ENCODE data around the gene FAR2. TPM values are rescaled to one million over a fixed set of nuclear protein-coding genes. Genes with fewer than 3 reads are reported as not detected.
A peak's percentile ranks its signal among the peaks of the same experiment; 100 is the strongest.

The FAR2 gene
- total RNA-seq, 1 donor from 2014 or later = 3.9 TPM

DNA sequence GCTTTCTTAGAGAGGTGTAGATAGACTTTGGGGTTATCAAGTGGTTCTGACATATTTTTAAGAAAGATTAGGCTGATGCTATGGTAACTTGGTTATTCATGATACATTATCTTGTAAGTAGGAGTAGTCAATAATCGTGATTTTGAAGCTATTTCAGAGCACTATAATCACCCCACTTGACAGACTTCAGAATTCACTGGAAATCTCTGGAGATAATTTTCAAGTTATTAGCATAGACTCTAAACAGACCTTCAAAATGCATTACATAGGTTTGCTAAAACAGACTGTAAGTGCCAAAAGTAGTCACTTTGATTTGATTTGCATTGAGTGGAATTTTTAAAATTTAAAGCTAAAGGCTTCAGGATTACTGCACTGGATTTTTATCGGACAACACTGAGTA is 157.6 kb downstream of the FAR2 start:
- H3K27ac Mint-ChIP-seq (ENCODE audit: unreplicated experiment) = no peak overlapping the region
- H3K36me3 Mint-ChIP-seq (ENCODE audit: low read depth, unreplicated experiment) = no peaks in the 10 kb centered on the region
- no peaks in the 10 kb centered on the region for H4K20me1 ChIP-seq (ENCODE audit: insufficient read depth, low read length)
- H3K4me1 Mint-ChIP-seq (ENCODE audit: low read depth, unreplicated experiment) = no peaks in the 10 kb centered on the region
- H3K4me1 ChIP-seq (ENCODE audit: insufficient read depth, low read length) = no peaks in the 10 kb centered on the region
- no peak overlapping the region for H2AFZ ChIP-seq (ENCODE audit: low read depth, low read length)
- TF ChIP-seq, protein P1, sequence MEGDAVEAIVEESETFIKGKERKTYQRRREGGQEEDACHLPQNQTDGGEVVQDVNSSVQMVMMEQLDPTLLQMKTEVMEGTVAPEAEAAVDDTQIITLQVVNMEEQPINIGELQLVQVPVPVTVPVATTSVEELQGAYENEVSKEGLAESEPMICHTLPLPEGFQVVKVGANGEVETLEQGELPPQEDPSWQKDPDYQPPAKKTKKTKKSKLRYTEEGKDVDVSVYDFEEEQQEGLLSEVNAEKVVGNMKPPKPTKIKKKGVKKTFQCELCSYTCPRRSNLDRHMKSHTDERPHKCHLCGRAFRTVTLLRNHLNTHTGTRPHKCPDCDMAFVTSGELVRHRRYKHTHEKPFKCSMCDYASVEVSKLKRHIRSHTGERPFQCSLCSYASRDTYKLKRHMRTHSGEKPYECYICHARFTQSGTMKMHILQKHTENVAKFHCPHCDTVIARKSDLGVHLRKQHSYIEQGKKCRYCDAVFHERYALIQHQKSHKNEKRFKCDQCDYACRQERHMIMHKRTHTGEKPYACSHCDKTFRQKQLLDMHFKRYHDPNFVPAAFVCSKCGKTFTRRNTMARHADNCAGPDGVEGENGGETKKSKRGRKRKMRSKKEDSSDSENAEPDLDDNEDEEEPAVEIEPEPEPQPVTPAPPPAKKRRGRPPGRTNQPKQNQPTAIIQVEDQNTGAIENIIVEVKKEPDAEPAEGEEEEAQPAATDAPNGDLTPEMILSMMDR (IDR thresholded peaks at IDR 0.05; ENCODE audit: insufficient read depth, low read depth, low read length) = no peak
- no peak for TF ChIP-seq EZH2 (IDR thresholded peaks at IDR 0.05; ENCODE audit: insufficient read depth, low read length)
- H3K36me3 ChIP-seq (ENCODE audit: insufficient read depth, low read length) = no peaks in the 10 kb centered on the region
- H3K4me2 ChIP-seq (ENCODE audit: low read length) = no peak overlapping the region
- no peak overlapping the region for H3K4me3 Mint-ChIP-seq (ENCODE audit: unreplicated experiment)
- no peaks in the 10 kb centered on the region for H3K9me3 ChIP-seq (ENCODE audit: insufficient read depth, low read depth, low read length)
- no peaks in the 10 kb centered on the region for H3K79me2 ChIP-seq (ENCODE audit: insufficient read depth, low read length)
- no peaks in the 10 kb centered on the region for H3K27me3 ChIP-seq (ENCODE audit: insufficient read depth, low read length)
- no peak for DNase-seq (ENCODE audit: low read depth)
- no peak for FAIRE-seq
- H3K9me3 Mint-ChIP-seq (ENCODE audit: unreplicated experiment) = no peaks in the 10 kb centered on the region
- no peak overlapping the region for H3K9ac ChIP-seq (ENCODE audit: low read length)
- no peaks in the 10 kb centered on the region for H3K27me3 Mint-ChIP-seq (ENCODE audit: low read depth, unreplicated experiment)
- H3K4me3 ChIP-seq (ENCODE audit: insufficient read depth, low read depth, low read length) = no peak overlapping the region
- H3K27ac ChIP-seq (ENCODE audit: low read depth, low read length) = no peak overlapping the region

- FAIRE-seq (no peak), DNase-seq (ENCODE audit: low read depth) (peak; percentile 12)
- H3K4me1 ChIP-seq (ENCODE audit: insufficient read depth, low read length) = no peaks in the 10 kb centered on the region
- H3K27ac ChIP-seq (ENCODE audit: low read depth, low read length) = no peak overlapping the region
- no peak overlapping the region for H3K4me3 Mint-ChIP-seq (ENCODE audit: unreplicated experiment)
- H3K36me3 ChIP-seq (ENCODE audit: insufficient read depth, low read length) = no peaks in the 10 kb centered on the region
- H4K20me1 ChIP-seq (ENCODE audit: insufficient read depth, low read length) = no peaks in the 10 kb centered on the region
- no peaks in the 10 kb centered on the region for H3K27me3 Mint-ChIP-seq (ENCODE audit: low read depth, unreplicated experiment)
- H3K4me3 ChIP-seq (ENCODE audit: insufficient read depth, low read depth, low read length) = no peak overlapping the region
- no peaks in the 10 kb centered on the region for H3K27me3 ChIP-seq (ENCODE audit: insufficient read depth, low read length)
- no peak overlapping the region for H3K9ac ChIP-seq (ENCODE audit: low read length)
- no peak overlapping the region for H3K27ac Mint-ChIP-seq (ENCODE audit: unreplicated experiment)
- no peak overlapping the region for H2AFZ ChIP-seq (ENCODE audit: low read depth, low read length)
- no peak for TF ChIP-seq EZH2 (IDR thresholded peaks at IDR 0.05; ENCODE audit: insufficient read depth, low read length)
- TF ChIP-seq, protein P1 (IDR thresholded peaks at IDR 0.05; ENCODE audit: insufficient read depth, low read depth, low read length) = peak; percentile 31
- no peaks in the 10 kb centered on the region for H3K79me2 ChIP-seq (ENCODE audit: insufficient read depth, low read length)
- H3K4me2 ChIP-seq (ENCODE audit: low read length) = no peak overlapping the region
- no peaks in the 10 kb centered on the region for H3K9me3 ChIP-seq (ENCODE audit: insufficient read depth, low read depth, low read length)
- H3K36me3 Mint-ChIP-seq (ENCODE audit: low read depth, unreplicated experiment) = no peaks in the 10 kb centered on the region
- H3K4me1 Mint-ChIP-seq (ENCODE audit: low read depth, unreplicated experiment) = no peaks in the 10 kb centered on the region
- H3K9me3 Mint-ChIP-seq (ENCODE audit: unreplicated experiment) = no peaks in the 10 kb centered on the region
These were observed 160.3 kb downstream of the FAR2 start for GRCh38 chr12:29309320-29309902.

- no peaks in the 10 kb centered on the region for H3K4me1 ChIP-seq (ENCODE audit: insufficient read depth, low read length)
- no peak overlapping the region for H3K4me3 ChIP-seq (ENCODE audit: insufficient read depth, low read depth, low read length)
- no peaks in the 10 kb centered on the region for H3K36me3 ChIP-seq (ENCODE audit: insufficient read depth, low read length)
- H3K9ac ChIP-seq (ENCODE audit: low read length) = no peak overlapping the region
- TF ChIP-seq, protein P1 (IDR thresholded peaks at IDR 0.05; ENCODE audit: insufficient read depth, low read depth, low read length) = no peak
- TF ChIP-seq EZH2 (IDR thresholded peaks at IDR 0.05; ENCODE audit: insufficient read depth, low read length) = no peak
- no peaks in the 10 kb centered on the region for H3K4me1 Mint-ChIP-seq (ENCODE audit: low read depth, unreplicated experiment)
- H3K4me2 ChIP-seq (ENCODE audit: low read length) = no peak overlapping the region
- H3K4me3 Mint-ChIP-seq (ENCODE audit: unreplicated experiment) = no peak overlapping the region
- no peaks in the 10 kb centered on the region for H3K27me3 Mint-ChIP-seq (ENCODE audit: low read depth, unreplicated experiment)
- DNase-seq (ENCODE audit: low read depth) (no peak), FAIRE-seq (no peak)
- H3K36me3 Mint-ChIP-seq (ENCODE audit: low read depth, unreplicated experiment) = peaks cover 1% of the 10 kb centered on the region
- no peak overlapping the region for H3K27ac Mint-ChIP-seq (ENCODE audit: unreplicated experiment)
- H4K20me1 ChIP-seq (ENCODE audit: insufficient read depth, low read length) = no peaks in the 10 kb centered on the region
- H3K27me3 ChIP-seq (ENCODE audit: insufficient read depth, low read length) = no peaks in the 10 kb centered on the region
- H3K9me3 Mint-ChIP-seq (ENCODE audit: unreplicated experiment) = no peaks in the 10 kb centered on the region
- H2AFZ ChIP-seq (ENCODE audit: low read depth, low read length) = no peak overlapping the region
- H3K27ac ChIP-seq (ENCODE audit: low read depth, low read length) = no peak overlapping the region
- H3K79me2 ChIP-seq (ENCODE audit: insufficient read depth, low read length) = no peaks in the 10 kb centered on the region
- H3K9me3 ChIP-seq (ENCODE audit: insufficient read depth, low read depth, low read length) = no peaks in the 10 kb centered on the region
These were observed 161.8 kb downstream of the FAR2 start for GRCh38 chr12:29310899-29311298.
